Measurements from ENCODE around the gene PAOX. TPM values are rescaled to one million over a fixed set of nuclear protein-coding genes. Genes with fewer than 3 reads are reported as not detected.

PAOX gene
- total RNA-seq, 1 donor from 2014 or later, result 16.9 TPM

DNA sequence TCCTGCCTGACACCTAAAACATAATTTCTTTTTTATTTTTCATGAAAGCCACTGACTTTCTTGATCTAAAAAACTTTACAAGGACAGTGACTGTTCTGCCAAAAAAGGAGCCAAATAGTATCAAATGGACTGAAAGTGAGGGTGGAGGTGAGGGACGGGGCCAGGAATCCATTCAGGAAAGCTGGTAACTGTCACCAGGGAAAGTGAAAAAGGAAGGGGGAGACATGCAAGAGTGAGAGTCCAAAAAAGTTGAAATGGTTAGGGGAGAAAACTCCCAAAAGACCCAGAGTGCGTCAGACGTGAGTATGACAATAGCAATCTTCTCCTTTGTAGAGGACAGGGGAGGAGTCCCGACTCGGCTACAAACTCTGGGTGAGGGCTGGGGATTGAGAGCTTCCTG is 34.8 kb upstream of the PAOX start:
- Mint-ChIP-seq H3K4me3 (no peak overlapping the region), H3K27me3 (peaks cover 44% of the 10 kb centered on the region), H3K27ac (no peak overlapping the region), H3K4me1 (peaks cover 4% of the 10 kb centered on the region), H3K36me3 (ENCODE audit: low read depth) (no peaks in the 10 kb centered on the region), H3K9me3 (no peaks in the 10 kb centered on the region)
- no peak for DNase-seq
- intact Hi-C loops (cut with micrococcal nuclease), result no loop called here
- TF ChIP-seq, protein P1, sequence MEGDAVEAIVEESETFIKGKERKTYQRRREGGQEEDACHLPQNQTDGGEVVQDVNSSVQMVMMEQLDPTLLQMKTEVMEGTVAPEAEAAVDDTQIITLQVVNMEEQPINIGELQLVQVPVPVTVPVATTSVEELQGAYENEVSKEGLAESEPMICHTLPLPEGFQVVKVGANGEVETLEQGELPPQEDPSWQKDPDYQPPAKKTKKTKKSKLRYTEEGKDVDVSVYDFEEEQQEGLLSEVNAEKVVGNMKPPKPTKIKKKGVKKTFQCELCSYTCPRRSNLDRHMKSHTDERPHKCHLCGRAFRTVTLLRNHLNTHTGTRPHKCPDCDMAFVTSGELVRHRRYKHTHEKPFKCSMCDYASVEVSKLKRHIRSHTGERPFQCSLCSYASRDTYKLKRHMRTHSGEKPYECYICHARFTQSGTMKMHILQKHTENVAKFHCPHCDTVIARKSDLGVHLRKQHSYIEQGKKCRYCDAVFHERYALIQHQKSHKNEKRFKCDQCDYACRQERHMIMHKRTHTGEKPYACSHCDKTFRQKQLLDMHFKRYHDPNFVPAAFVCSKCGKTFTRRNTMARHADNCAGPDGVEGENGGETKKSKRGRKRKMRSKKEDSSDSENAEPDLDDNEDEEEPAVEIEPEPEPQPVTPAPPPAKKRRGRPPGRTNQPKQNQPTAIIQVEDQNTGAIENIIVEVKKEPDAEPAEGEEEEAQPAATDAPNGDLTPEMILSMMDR (IDR thresholded peaks at IDR 0.05), result no peak
- no peak for ATAC-seq (ENCODE audit: low read depth)
- ChIA-PET POLR2A (interaction anchor here (0.7 to 2.8 kb wide), 3 partner anchors 13 to 351 kb away, joined by 3 to 8 read pairs (median 4); partner anchors contain the start of genes ECHS1 and FUOM), CTCF (no interaction called here)

DNA sequence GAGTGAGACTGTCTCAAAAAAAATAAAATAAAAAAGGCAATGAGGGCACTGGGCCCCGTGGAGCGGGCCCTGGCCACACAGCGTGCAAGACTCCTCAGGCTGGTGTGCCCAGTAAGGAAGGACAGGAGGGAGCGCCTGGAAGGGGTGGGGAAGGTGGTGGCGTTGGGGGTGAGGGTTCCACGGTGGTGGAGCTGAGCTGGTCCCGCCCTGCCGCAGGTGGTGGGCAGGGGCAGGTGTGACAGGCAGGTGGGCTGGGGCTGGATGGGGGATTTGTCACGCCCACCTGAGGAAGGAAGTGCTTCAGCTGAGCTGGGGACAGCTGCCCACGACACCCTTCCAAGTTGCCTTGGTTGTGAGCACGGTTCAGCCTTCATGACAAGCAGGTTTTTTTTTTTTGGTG is 32.6 kb upstream of the PAOX start:
- H3K36me3 Mint-ChIP-seq (ENCODE audit: low read depth), result no peaks in the 10 kb centered on the region
- H3K4me1 Mint-ChIP-seq, result peaks cover 4% of the 10 kb centered on the region
- H3K4me3 Mint-ChIP-seq, result no peak overlapping the region
- POLR2A ChIA-PET, result interaction anchor here (0.7 to 2.8 kb wide), 3 partner anchors 11 to 87 kb away, joined by 3 to 8 read pairs (median 8); partner anchors contain the start of gene FUOM
- H3K27me3 Mint-ChIP-seq, result peaks cover 39% of the 10 kb centered on the region
- TF ChIP-seq, protein P1 (IDR thresholded peaks at IDR 0.05), result no peak
- DNase-seq (no peak), ATAC-seq (ENCODE audit: low read depth) (no peak)
- intact Hi-C loops (cut with micrococcal nuclease), result no loop called here
- CTCF ChIA-PET, result no interaction called here
- H3K9me3 Mint-ChIP-seq, result no peaks in the 10 kb centered on the region
- no peak overlapping the region for H3K27ac Mint-ChIP-seq

DNA sequence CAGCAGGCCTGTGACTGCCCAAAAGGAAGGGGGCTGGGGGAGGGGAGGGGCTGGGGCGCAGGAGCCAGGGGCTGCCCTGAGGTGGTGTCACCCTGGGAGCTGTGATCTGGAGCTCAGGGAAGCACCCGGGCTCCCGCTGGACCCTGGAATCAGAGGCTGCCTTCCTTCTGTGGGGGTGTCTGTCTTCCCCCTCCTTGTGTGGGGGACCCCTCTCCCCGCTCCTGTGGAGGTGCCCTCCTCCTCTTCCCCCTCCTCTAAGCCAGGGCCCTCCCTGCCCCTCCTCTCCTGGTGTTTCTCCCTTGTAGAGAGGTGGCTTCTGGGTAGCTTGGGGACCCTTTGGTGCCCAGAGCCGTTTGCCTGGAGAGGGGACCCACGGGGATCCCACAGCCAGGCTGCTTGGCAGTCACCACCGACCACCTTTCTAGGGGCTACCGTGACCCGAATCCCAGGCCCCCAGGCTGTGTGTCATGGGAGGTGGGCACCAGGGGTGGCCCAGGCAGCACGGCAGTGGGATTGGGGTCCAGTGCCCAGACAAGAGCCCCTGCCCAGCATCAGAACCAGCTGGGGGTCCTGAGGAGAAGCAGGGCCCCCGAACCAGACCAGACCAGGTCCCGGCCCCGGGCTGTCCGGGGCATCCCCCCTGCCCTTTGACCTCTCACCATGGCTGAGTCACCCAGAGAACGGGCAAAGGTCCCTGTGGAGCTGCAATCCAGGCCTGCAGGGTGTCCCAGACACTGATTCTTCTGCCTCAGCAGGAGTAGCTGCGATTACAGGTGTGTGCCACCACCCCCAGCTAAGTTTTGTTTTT is 31.1 kb upstream of the PAOX start:
- Mint-ChIP-seq H3K27me3 (peaks cover 31% of the 10 kb centered on the region), H3K36me3 (ENCODE audit: low read depth) (no peaks in the 10 kb centered on the region), H3K4me3 (no peak overlapping the region), H3K4me1 (peaks cover 4% of the 10 kb centered on the region), H3K27ac (no peak overlapping the region), H3K9me3 (no peaks in the 10 kb centered on the region)
- ATAC-seq (ENCODE audit: low read depth), result no peak
- POLR2A ChIA-PET, result interaction anchor here (0.7 to 1.7 kb wide), 2 partner anchors 10 kb away, joined by 3 to 8 read pairs; partner anchors contain the start of gene FUOM
- intact Hi-C loops (cut with micrococcal nuclease), result no loop called here
- TF ChIP-seq, protein P1 (IDR thresholded peaks at IDR 0.05), result no peak
- no peak for DNase-seq
- CTCF ChIA-PET, result no interaction called here

DNA sequence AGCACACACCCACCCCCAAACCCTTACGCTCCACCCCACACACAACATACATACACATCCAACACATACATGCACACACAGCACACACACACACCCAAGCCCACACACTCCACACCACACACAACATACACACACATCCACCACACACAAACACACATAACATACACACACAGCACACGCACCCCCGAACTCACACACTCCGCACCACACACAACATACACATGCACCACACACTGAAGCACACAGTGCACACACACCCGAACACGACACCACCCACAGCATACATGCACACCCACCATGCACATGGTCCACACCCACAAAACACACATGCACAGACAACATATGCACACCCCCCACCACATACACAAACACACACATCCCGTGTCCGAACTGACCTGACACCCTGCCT is 29.9 kb upstream of the PAOX start:
- ATAC-seq (ENCODE audit: low read depth) (no peak), DNase-seq (no peak)
- Mint-ChIP-seq H3K9me3 (no peaks in the 10 kb centered on the region), H3K4me3 (no peak overlapping the region), H3K4me1 (peaks cover 4% of the 10 kb centered on the region), H3K36me3 (ENCODE audit: low read depth) (no peaks in the 10 kb centered on the region), H3K27ac (no peak overlapping the region), H3K27me3 (peaks cover 23% of the 10 kb centered on the region)
- CTCF ChIA-PET, result no interaction called here
- POLR2A ChIA-PET, result no interaction called here
- intact Hi-C loops (cut with micrococcal nuclease), result no loop called here
- TF ChIP-seq, protein P1 (IDR thresholded peaks at IDR 0.05), result no peak

DNA sequence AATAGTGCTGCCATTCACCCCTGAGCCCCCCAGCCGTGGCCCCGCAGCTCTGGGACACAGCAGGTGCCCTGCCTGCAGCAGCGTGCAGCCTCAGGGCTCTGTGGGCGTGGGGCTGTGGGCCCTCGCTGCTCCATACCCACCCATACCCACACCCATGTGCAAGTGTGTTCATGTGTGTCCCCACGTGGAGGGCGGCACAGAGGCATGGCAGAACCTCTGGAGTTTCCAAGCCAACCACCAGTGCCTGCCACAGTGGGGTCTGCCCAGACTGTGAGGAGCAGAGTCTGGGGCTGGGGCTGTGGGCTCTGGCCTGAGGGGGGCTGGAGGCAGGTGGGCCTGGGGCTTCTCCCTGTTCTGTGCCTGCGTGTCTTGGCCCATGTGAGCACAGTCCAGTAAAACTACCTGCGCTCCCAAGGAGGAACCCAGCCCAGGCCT is 29.5 kb upstream of the PAOX start:
- Mint-ChIP-seq H3K36me3 (ENCODE audit: low read depth) (no peaks in the 10 kb centered on the region), H3K9me3 (no peaks in the 10 kb centered on the region), H3K27ac (no peak overlapping the region), H3K4me3 (no peak overlapping the region), H3K4me1 (peaks cover 4% of the 10 kb centered on the region), H3K27me3 (peaks cover 22% of the 10 kb centered on the region)
- intact Hi-C loops (cut with micrococcal nuclease), result no loop called here
- no peak for DNase-seq
- CTCF ChIA-PET, result no interaction called here
- no peak for ATAC-seq (ENCODE audit: low read depth)
- TF ChIP-seq, protein P1 (IDR thresholded peaks at IDR 0.05), result no peak
- POLR2A ChIA-PET, result no interaction called here
